HG03045 (cell line): Measurements from ENCODE around the gene RSPH1.

ENCODE experiments used
- ATAC-seq: cut with Tn5 transposase; IDR thresholded peaks from one replicate; pipeline ENCODE4 v1.9.1; 2021; ENCODE audit warnings: mild to moderate bottlenecking, moderate library complexity; ENCODE audit not compliant: unreplicated experiment

RSPH1 gene

DNA sequence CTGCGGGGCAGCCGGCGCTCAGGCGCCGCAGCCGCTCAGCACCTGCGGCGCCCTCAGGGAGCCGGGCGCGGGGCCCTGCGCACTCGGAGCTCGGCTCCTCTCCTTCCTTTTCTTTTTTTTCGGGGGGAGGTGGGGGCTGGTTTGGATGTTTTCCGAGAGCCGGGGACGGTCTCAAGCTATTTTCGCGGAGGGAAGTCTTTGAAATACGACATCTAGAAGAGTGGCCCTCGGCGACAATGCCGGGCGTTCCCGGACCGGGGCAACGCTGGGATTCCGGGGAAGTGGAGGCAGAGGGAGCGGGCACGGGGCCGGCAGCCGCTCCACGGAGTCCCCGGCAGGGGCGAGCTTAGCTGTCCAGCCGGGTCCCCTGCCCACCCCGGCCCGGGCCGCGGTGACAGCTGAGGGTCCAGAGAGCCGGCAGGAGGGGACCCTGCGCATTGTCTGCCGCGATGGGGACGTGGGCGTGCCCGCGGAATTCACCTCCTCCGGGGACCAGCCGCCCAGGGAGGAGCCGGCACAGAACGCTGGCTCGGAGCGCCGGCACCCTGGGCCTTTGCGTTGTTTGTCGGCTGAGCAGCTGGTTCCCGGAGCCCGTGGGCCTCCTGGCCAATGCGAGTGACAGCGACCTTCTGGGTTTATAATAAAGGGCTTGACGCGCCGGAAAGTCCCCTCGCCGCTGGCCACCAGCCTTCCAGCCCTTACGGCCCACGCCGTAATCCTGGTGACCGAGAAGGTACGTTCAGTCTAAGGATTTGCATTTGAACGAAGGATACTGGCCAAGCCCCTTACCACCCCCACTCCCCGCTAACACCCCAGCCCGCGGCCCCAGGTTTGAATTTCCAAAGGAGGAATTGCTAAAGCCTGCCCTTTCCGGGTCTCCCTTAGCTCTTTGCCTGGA, 18.2 kb upstream of the RSPH1 start:
- ATAC-seq = peak; percentile 58

DNA sequence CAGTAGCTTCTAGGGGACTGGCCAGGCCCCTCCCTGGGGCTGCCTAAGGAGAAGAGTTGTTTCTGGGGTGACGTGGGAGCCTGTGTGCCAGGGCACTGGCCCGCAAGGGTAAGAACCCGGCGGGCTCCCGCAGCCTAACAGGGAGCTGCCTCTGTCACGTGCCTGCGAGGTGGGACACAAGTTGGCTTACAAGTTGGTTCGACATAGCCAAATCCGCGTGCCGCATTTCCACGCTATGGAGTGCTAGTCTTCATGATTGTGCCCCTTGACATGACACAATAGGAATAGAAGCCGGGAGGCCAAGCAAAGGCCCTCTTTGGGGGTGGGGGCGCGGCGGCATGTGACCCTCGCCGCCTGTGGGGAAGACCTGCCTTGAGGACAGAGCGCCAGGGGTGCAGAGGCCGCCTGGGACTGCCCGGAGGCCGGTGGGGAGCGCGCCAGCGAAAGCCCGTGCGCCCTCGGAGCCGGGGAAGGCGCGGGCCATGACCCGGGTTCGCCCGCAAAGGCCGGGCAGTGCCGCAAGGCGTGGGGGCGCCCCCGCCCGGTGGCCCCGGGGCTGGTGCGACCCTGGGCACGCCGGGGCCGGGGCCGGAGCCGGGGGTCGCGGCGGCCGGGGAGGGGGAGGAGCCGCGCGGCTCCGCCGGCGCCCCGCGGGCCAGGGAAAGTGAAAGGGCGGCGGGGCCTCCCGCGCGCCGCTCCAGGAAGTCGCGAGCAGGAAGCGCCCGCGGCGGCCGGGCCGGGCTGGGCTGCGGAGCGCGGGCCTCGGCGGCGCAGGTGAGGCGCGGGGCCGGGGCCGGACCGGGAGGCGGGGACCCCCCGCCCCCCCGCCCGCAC, 17.3 kb upstream of the RSPH1 start, which contains the start of gene SLC37A1:
Gene SLC37A1, plus strand, starts transcription at position 702 of the 834 bp plus-strand sequence. CDS start 4,603 bp downstream, outside the sequence.
- peak; percentile 48 for ATAC-seq

- ATAC-seq = no peak
These were observed 16.5 kb upstream of the RSPH1 start for GRCh38 chr21:42512346-42513034.

DNA sequence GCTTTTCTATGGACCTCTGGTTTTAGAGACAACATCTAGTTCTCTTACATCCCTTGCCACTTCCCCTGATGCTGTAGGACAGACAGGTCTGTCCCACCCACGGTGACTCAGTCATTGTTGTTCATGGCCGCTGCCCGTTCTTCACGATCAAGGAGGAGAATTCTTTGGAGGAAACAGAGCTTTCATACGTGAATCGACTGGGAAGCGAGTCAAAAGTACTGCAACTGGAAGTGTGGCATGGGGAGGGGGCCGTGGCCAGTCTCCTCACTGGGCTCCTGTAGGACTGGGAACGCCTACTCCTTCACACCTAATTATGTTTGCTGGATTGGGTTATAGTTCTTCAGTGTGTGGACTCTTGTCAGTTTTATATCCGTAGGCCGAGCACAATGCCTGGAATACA, 13.2 kb upstream of the RSPH1 start:
- ATAC-seq = no peak

GRCh38 chr21:42508371-42508770, 12.3 kb upstream of the RSPH1 start:
- ATAC-seq = no peak

- ATAC-seq = no peak
These were observed 11.4 kb upstream of the RSPH1 start for GRCh38 chr21:42507418-42507817.

DNA sequence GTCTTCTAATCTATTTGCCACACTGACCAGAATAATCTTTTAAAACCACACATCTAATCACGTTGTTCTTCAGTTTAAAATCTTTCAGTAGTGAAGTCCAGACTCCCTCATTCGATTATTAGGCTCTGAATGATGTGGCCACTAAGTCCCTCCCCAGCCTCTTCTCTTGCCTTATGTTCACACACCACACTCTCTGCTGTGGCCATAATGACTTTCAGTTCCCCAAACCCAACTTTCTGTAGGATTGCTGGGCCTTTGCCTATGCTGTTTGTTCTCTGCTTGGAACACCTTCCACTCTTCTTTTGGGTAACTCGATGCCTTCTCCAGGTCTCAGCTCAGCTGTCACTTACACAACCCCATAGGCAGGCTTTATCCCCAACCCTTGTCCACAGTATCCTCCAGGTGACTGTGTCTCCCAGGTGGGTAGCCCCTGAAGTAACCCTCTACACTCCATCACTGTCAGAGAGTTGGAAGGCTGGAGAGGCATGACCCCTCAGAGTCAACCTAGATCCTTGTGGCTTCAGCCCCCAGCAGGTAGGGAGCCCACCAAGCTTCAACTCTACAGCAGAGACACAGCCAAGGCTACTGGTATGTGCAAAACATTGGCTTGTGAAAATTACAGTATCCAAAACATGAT, 9.2 kb upstream of the RSPH1 start:
- no peak for ATAC-seq

- ATAC-seq = no peak
These were observed 7.7 kb upstream of the RSPH1 start for GRCh38 chr21:42503711-42504110.

- no peak for ATAC-seq
These were observed 4.7 kb upstream of the RSPH1 start for GRCh38 chr21:42500736-42501135.

GRCh38 chr21:42500225-42500624, 4.2 kb upstream of the RSPH1 start:
- ATAC-seq = no peak

- no peak for ATAC-seq
These were observed 3.6 kb upstream of the RSPH1 start for GRCh38 chr21:42499444-42500112.

- ATAC-seq = no peak
These were observed 2.0 kb upstream of the RSPH1 start for GRCh38 chr21:42498012-42498411.

- ATAC-seq = no peak
These were observed 797 bp upstream of the RSPH1 start for GRCh38 chr21:42496839-42497202.

GRCh38 chr21:42495765-42496119, 282 bp downstream of the RSPH1 start:
- peak; percentile 24 for ATAC-seq

- ATAC-seq = no peak
These were observed 997 bp downstream of the RSPH1 start for GRCh38 chr21:42495027-42495426.

DNA sequence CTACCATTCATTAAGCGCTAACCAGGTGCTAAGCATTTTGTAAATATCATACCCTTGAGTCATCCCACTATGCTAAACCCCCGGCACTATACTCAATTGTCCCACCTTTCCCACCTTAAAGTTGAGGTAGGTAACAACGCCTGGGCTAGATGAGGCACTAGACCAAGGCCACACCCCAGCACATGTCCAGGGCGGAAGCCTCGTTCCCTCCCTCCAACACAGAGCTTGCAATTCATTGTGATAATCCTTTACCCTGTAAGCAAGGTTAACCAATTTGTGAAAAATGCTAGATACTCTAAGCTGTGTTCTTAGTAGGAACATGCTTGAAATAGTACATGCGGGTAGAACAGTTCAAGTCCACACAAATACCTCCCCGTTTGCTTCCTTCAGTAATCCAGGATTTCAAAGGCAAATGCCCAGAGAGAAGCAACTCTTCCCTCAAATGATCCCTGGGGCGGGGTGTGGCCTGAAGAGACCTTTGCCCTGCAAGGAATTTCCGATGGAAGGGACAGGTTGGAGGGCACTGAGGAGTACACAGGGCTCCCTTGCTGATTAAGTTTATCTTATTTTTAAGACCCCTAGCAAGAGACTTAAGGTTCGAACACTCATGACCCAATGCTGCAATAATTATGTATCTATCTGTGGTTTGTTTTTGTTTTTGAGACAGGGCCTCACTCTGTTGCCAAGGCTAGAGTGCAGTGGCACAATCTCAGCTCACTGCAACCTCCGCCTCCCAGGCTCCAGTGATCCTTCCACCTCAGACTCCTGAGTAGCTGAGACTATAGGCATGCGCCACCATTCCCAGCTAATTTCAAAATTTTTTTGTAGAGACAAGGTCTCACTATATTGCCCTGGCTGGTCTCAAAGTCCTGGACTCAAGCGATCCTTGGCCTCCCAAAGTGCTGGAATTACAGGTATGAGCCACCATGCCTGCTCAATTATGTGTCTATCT, 2.6 kb downstream of the RSPH1 start:
- no peak for ATAC-seq

DNA sequence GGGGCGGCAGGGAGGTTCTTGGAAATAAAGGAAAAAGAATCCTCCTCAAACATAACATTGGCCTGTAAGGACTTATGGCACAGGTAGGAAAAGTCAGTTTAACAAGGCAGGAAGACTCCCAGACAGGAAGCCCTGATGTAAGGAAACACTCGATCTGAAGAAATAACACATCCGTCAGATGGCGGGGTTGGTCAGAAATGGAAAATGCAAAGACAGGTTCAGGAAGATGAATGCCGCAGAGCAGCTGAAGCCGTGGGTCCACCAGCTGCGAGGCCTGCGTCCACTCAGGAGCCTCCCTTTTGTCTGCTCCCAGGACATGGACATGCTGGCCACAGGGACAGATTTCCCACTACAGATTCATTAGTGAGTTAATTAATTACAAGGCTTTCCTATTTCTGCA, 3.8 kb downstream of the RSPH1 start:
- no peak for ATAC-seq

GRCh38 chr21:42491328-42491727, 4.7 kb downstream of the RSPH1 start:
- ATAC-seq = no peak

- no peak for ATAC-seq
These were observed 5.3 kb downstream of the RSPH1 start for GRCh38 chr21:42490720-42491119.
